Ammon's horn (tissue), 1 donor: Measurements from ENCODE around the gene GABPA.
"Not testable (repeated sequence)": the region's sequence is repeated elsewhere in the genome, so short reads cannot be mapped to it uniquely, and the experiment has no call there.

Experiments used
- DNase-seq: peaks from one replicate; pipeline ENCODE4 v3.0.0-alpha.2; 2016; ENCODE audit warnings: low spot score

Gene GABPA

GRCh38 chr21:25737421-25737820 is 2.6 kb downstream of the GABPA start:
- DNase-seq = no peak

- DNase-seq = no peak
Observed at GRCh38 chr21:25742900-25743299, 8.1 kb downstream of the GABPA start.

- no peak for DNase-seq
Observed at GRCh38 chr21:25744854-25745253, 10.1 kb downstream of the GABPA start.

GRCh38 chr21:25750085-25750484 is 15.3 kb downstream of the GABPA start:
- no peak for DNase-seq

- no peak for DNase-seq
Observed at GRCh38 chr21:25752416-25752815, 17.6 kb downstream of the GABPA start.

GRCh38 chr21:25756190-25756932 is 21.6 kb downstream of the GABPA start:
- DNase-seq = no peak

GRCh38 chr21:25757531-25757930 is 22.8 kb downstream of the GABPA start:
- no peak for DNase-seq

GRCh38 chr21:25759573-25759972 is 24.8 kb downstream of the GABPA start:
- no peak for DNase-seq

- no peak for DNase-seq
Observed at GRCh38 chr21:25760061-25760460, 25.3 kb downstream of the GABPA start.

- no peak for DNase-seq
Observed at GRCh38 chr21:25760677-25761076, 25.9 kb downstream of the GABPA start.

- no peak for DNase-seq
Observed at GRCh38 chr21:25764065-25764464, 29.3 kb downstream of the GABPA start.

- DNase-seq = no peak
Observed at GRCh38 chr21:25767921-25768320, 33.1 kb downstream of the GABPA start.

GRCh38 chr21:25772686-25773085 is 37.9 kb downstream of the GABPA start:
- no peak for DNase-seq

- no peak for DNase-seq
Observed at GRCh38 chr21:25776440-25776839, 41.7 kb downstream of the GABPA start.

- DNase-seq = not testable (repeated sequence)
Observed at GRCh38 chr21:25778126-25778875, 43.5 kb downstream of the GABPA start.

GRCh38 chr21:25788677-25789076 is 53.9 kb downstream of the GABPA start:
- no peak for DNase-seq

- DNase-seq = peak; percentile 71
Observed at GRCh38 chr21:25790122-25790877, 55.5 kb downstream of the GABPA start.

- DNase-seq = peak; percentile 22
Observed at GRCh38 chr21:25790878-25791204, 56.1 kb downstream of the GABPA start.

- no peak for DNase-seq
Observed at GRCh38 chr21:25791319-25791718, 56.5 kb downstream of the GABPA start.

- peak; percentile 80 for DNase-seq
Observed at GRCh38 chr21:25801217-25802014, 66.6 kb downstream of the GABPA start.

- no peak for DNase-seq
Observed at GRCh38 chr21:25806060-25806459, 71.3 kb downstream of the GABPA start.

GRCh38 chr21:25807191-25807590 is 72.4 kb downstream of the GABPA start:
- no peak for DNase-seq
